ES-I3 (cell line): ENCODE results near the gene ITGA7.

Experiments
- H3K36me3 ChIP-seq: 2 replicates; pipeline ENCODE4 v1.6.1; 2013; ENCODE audit warnings: mild to moderate bottlenecking, low read length, control low read depth, moderate library complexity; ENCODE audit not compliant: insufficient read depth
- H3K4me1 ChIP-seq: 2 replicates; pipeline ENCODE4 v1.6.1; 2013; ENCODE audit warnings: mild to moderate bottlenecking, control low read depth, low read length; ENCODE audit not compliant: insufficient read depth
- H3K9ac ChIP-seq: 2 replicates; pipeline ENCODE4 v1.6.1; 2013; ENCODE audit warnings: low read depth, mild to moderate bottlenecking, low read length, moderate library complexity
- H3K9me3 ChIP-seq: 2 replicates; pipeline ENCODE4 v1.6.1; 2013; ENCODE audit warnings: mild to moderate bottlenecking, low read length, moderate library complexity; ENCODE audit not compliant: control insufficient read depth, insufficient read depth

Gene ITGA7, protein sequence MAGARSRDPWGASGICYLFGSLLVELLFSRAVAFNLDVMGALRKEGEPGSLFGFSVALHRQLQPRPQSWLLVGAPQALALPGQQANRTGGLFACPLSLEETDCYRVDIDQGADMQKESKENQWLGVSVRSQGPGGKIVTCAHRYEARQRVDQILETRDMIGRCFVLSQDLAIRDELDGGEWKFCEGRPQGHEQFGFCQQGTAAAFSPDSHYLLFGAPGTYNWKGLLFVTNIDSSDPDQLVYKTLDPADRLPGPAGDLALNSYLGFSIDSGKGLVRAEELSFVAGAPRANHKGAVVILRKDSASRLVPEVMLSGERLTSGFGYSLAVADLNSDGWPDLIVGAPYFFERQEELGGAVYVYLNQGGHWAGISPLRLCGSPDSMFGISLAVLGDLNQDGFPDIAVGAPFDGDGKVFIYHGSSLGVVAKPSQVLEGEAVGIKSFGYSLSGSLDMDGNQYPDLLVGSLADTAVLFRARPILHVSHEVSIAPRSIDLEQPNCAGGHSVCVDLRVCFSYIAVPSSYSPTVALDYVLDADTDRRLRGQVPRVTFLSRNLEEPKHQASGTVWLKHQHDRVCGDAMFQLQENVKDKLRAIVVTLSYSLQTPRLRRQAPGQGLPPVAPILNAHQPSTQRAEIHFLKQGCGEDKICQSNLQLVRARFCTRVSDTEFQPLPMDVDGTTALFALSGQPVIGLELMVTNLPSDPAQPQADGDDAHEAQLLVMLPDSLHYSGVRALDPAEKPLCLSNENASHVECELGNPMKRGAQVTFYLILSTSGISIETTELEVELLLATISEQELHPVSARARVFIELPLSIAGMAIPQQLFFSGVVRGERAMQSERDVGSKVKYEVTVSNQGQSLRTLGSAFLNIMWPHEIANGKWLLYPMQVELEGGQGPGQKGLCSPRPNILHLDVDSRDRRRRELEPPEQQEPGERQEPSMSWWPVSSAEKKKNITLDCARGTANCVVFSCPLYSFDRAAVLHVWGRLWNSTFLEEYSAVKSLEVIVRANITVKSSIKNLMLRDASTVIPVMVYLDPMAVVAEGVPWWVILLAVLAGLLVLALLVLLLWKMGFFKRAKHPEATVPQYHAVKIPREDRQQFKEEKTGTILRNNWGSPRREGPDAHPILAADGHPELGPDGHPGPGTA

DNA sequence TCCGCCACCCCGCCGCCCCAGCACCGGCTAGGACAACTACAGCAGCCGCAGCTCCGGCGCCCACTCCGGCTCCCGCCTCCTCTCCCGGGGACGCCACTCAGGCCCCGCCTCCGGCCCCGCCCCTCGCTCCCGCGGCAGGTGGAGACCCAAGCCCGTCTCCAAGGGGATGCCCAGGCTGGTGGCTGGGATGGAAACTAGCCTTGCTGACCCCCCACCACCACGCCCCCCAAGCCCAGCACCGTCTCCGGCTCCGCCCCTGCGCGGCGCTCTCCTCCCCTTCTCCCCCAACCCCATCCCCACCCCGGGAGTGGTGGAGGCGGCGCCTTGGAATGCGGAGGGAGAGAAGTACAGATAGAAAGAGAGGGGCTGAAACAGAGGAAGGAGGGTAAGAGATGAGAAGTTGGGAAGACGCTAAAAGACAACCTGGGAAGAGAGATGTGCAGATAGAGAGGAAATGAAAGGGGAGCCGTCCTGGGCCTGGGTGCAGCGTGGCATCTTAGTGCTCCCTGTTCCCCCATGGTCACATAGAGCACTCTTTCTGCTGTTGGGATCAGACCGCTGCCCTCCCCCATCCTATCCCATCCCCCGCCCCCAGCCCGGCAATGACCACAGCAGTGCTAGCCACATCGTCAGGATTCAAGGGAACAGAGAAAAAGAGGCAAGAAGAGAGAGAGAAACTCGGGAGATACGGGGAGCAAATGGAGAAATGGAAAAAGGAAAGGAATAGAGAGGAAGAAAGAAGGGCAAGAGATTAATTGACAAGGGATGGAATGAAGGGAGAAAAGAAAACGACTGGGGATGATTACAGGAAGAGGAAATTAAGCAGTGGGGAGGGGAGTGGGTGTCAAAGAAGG, at the start of gene ITGA7:
ITGA7 (minus strand) TSS at position 64 of the 854 bp plus-strand sequence. CDS start 222 bp downstream, outside the sequence.
- Histone ChIP-seq H3K4me1 (no peaks in the 10 kb centered on the region), H3K9ac (peak within 1 kb of the TSS; percentile 75), H3K36me3 (no peaks in the 10 kb centered on the region), H3K9me3 (no peaks in the 10 kb centered on the region)

DNA sequence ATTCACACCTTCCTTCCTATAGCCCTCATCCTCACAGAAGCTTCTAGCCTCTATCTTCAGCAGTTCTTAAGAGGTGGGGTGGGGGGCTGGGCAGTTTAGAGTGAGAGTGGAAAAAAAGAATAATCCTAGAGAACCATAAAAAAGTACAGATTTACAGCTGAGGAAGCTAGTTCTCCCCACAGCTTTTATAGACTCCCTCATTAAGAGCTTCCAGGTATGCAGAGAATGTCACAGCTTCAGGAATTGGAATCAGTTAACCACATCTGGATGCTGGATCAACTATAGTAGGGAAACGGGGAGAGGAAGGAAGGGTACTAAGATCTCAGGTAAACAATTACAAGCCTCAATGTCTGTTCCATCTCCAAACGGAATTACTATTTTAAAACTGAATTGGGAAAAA, 47.5 kb upstream of the ITGA7 start:
- peaks cover 29% of the 10 kb centered on the region for H3K36me3 ChIP-seq
- H3K4me1 ChIP-seq, result no peaks in the 10 kb centered on the region; the same call in 1 of the 2 replicates
- no peak overlapping the region for H3K9ac ChIP-seq
- no peaks in the 10 kb centered on the region for H3K9me3 ChIP-seq

DNA sequence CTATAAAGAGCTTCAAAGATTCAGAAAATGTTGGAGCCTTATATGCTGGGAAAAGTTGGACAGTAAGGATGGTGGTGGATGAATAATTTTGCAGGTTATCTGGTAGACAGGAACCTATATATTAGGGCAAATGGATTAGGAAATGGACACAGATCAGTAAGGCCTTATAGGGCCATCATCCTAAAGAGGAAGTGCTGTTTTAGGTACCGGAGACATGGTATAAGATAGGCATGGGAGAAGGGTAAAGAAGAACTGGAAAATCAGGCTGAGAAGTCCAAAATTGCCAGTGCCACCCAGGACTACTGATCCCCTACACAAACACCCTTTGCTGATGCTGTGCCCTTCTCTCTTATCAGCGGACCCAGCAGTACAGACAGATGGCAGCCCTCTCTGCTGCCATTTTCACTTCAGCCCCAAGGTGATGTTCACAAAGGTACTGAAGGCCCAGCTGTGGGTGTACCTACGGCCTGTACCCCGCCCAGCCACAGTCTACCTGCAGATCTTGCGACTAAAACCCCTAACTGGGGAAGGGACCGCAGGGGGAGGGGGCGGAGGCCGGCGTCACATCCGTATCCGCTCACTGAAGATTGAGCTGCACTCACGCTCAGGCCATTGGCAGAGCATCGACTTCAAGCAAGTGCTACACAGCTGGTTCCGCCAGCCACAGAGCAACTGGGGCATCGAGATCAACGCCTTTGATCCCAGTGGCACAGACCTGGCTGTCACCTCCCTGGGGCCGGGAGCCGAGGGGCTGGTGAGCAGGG, 40.7 kb upstream of the ITGA7 start:
- Histone ChIP-seq H3K4me1 (peaks cover 24% of the 10 kb centered on the region), H3K9ac (no peak overlapping the region), H3K9me3 (no peaks in the 10 kb centered on the region), H3K36me3 (peaks cover 11% of the 10 kb centered on the region; the same call in 1 of the 2 replicates)

DNA sequence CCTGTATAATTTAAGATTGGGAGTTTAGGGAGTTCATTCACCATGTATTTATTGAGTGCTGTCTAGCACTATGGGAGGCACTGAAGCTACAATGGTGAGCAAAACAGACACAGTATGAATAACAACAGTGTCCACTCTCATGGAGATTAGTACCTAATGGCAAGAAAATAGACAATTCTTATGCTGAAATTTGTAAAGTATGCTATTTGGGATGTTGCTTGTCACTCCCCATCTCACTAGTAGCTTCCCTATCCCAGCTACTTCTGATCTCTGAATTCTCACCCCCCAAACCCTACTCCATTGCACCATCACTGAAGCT, 39.2 kb upstream of the ITGA7 start:
- H3K36me3 ChIP-seq, result 0 out of 2 replicates have a peak, but pooled peaks cover 3% of the 10 kb centered on the region
- H3K9ac ChIP-seq, result no peak overlapping the region
- H3K9me3 ChIP-seq, result no peaks in the 10 kb centered on the region
- peaks cover 28% of the 10 kb centered on the region for H3K4me1 ChIP-seq

DNA sequence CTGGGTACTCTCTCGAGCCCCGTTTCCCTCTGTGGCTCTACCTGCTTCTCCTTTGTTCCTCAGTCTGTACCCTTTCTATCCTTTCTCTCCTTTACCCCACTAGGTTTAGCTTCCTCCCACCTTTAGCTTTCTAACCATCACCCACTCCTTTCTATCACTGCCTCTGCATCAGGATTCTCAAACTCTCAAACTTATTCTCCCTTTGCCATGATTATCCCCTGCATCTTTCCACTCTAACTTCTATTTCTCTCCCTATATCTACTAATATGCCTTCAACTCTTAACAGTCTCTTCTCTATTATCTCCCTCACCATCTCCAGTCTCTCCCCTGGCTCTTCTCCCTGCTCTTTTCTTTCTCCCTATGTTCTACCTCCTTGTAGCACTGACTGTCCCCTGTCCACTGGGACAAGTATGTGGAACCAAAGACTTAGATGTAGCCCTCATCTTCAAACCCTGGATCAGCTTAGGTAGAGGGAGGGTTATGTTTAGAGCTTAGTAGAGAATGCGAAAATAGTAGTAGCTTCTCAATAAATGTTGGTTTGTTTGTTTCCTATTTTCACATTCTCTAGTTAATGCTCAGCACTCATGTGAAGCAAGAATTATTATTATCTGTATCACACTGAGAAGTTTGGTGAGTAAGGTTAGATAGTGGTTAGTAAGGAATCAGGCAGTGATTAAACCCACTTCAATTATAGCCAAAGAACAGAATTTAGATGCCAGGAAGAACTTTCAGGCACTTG, 38.6 kb upstream of the ITGA7 start:
- Histone ChIP-seq H3K36me3 (no peaks in the 10 kb centered on the region), H3K9ac (peak overlapping the region; percentile 50), H3K9me3 (no peaks in the 10 kb centered on the region), H3K4me1 (peaks cover 29% of the 10 kb centered on the region)

DNA sequence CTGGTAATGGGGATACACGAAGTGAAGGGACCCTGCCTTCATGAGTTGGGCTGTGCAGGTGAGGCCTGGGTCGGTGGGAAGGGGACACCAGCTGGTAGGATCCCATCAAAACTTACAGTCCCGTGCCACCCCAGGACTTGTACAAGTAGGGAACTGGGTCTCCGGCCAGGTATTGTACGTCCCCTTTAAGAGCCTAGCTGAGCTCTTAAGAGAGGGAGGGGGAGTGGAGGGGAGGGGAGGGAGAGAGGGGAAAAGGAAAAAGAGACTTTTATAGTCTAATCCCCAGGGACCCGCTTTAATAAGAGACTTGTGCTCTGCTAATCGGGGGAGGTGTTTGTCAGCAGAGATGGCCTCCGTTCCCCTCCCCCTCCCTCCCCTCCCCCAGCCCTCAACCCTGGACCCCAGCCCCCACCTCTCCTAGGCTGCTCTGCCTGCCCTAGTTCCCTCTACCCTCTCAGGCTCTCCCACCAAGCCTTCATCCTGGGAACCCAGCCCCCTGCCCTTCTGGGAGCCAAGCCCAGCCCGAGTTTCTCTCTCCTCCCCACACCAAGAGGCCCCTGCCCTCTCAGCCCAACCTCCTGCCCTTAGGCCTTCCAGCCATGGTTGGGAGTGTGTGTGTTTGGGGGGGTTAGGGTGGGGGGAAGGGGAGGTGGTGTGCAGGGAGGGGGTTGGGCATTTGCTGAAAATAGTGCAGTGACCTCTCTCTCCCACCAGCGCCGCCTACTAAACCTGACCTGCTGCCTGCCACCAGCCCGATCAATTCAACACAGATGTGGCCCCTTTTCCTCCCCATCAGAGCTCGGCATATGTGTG, 37.9 kb upstream of the ITGA7 start:
- H3K36me3 ChIP-seq, result no peaks in the 10 kb centered on the region
- H3K4me1 ChIP-seq, result peaks cover 29% of the 10 kb centered on the region
- peak overlapping the region; percentile 50 for H3K9ac ChIP-seq
- no peaks in the 10 kb centered on the region for H3K9me3 ChIP-seq

DNA sequence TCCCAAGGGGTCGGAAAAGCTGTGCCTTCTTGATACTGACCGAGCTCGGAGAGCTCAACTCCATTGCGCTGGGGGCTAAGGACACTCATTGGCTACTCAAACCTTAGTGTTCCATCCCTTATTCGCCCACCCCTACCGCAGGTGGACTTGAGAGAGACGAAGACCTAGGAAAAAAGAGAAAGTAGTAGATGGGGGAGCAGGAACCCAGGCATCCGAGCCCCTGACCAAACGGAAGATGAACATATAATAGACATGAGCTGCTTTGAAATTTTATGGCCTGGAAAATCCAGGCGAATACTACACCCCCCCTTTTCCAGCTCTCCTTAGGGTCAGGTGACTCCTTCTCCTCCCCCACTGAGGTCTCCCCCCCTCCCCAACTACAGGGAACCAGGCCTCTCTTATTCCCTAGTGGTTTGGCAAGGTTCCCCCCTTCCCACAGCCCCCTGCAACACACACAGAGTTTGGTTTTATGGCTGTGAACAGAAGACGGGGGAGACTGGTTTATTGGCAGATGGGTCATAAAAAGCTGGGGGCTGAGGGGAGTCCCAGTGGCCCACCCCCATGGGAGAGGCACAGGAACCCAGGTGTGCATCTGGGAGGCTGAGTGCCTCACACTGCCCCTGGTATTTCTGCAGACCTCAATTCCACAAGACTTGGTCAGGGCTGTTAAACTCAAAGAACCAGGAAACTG, 36.8 kb upstream of the ITGA7 start:
- peak overlapping the region; percentile 74; the same call in 1 of the 2 replicates for H3K9ac ChIP-seq
- no peaks in the 10 kb centered on the region for H3K36me3 ChIP-seq
- peaks cover 29% of the 10 kb centered on the region for H3K4me1 ChIP-seq
- H3K9me3 ChIP-seq, result no peaks in the 10 kb centered on the region

DNA sequence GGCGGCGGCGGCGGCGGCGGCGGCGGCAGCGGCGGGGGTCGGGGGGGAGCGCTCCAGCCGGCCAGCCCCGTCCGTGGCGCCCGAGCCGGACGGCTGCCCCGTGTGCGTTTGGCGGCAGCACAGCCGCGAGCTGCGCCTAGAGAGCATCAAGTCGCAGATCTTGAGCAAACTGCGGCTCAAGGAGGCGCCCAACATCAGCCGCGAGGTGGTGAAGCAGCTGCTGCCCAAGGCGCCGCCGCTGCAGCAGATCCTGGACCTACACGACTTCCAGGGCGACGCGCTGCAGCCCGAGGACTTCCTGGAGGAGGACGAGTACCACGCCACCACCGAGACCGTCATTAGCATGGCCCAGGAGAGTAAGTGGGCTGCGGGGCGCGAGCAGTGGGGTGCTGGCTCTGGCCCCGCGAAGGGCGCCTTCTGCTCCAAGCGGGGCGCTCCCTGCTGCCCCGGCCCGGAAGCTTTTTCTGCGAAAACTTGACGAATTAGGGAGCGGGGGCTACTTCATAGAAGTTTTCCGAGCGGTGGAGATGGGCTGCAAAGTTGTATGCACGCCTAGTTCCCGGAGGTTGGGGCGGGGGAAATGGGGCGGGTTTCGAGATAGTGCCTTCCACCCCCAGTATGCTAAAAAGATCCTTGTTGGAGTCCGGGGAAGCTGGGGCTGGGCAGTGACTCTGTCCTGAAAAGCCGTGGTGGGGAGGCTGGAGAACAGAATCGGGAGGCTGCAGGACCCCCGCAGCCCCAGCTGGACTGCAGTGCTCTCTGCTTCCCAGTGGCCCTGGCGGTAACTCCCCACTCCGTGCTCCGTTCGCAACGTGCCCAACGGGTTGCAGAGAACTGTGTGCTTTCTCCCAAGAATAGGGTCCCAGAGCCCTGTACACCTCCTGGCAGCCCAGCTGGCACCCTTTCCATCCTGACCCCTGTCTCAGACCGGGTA, 36.0 kb upstream of the ITGA7 start:
- H3K4me1 ChIP-seq, result peaks cover 29% of the 10 kb centered on the region
- no peaks in the 10 kb centered on the region for H3K36me3 ChIP-seq
- peak overlapping the region; percentile 74 for H3K9ac ChIP-seq
- H3K9me3 ChIP-seq, result no peaks in the 10 kb centered on the region

DNA sequence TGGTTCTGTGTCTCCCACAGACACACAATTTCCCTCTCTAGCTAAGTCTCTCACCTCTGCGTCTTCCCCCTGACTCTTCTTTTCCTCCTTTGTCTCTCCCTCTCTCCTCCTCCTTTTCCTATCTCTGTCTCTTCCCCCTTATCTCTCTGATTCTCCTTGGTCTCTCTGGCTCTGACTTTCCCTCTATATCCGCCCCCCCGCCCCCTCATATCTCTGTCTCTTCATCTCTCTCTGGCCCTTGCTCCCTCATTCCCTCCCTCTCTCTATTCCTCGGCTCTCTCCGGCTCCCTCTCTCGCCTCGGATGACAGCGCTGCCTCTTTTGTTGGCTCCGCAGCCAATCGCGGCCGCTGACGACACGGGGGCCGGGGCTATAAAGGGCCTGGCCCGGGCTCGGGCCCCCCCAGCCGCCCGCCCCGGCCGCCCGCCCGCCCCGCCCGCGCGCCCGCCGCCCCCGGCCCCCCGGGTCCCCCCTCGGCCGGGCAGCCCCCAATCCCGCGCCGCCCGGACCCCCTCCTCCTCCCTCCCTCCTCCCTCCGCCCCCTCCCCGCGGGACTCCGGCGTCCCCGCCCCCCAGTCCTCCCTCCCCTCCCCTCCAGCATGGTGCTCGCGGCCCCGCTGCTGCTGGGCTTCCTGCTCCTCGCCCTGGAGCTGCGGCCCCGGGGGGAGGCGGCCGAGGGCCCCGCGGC, 35.2 kb upstream of the ITGA7 start, which contains the start of gene GDF11:
GDF11 (plus strand) TSS at position 404 of the 687 bp plus-strand sequence; CDS start at position 599, 195 bp downstream.
- Histone ChIP-seq H3K9me3 (no peaks in the 10 kb centered on the region), H3K9ac (peak within 1 kb of the TSS; percentile 74), H3K4me1 (peaks cover 23% of the 10 kb centered on the region), H3K36me3 (no peaks in the 10 kb centered on the region)

DNA sequence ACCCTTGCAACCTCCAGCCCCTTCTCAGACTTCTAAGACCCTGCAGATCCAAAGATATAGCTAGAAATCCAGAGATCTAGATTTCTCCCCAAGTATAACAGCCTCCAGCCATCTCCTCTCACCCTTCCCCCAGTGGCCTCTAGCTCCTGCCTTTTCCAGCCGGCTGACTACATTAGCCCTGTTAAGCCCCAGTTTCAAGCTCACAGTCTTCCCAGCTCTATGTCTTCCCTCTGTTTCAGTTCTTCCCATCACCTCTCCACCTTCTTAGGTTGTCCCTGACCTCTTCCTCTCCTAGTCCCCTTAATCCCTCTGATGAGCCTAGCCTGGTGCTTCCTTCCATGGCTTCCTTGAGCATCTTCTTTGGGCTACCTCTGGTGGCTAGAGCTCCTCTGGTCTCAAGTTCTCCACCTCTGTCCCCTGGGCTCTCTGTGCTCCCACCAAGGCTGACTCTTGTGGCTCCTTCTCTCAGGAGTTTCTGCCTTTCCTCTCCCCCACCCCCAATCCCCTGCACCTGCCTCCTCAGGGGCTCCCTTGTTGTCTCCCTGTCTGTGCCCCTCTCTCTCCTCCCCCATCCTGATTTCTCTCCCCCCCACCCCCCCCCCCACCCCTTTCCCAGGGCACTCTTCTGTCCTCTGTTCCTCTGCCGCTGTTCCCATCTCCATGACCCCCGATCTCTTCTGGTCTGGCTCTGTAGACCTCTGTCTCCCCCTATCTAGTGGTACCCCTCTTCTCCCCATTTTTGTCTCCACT, 34.4 kb upstream of the ITGA7 start:
- peak overlapping the region; percentile 49; the same call in 1 of the 2 replicates for H3K9ac ChIP-seq
- H3K4me1 ChIP-seq, result peaks cover 16% of the 10 kb centered on the region
- H3K9me3 ChIP-seq, result no peaks in the 10 kb centered on the region
- H3K36me3 ChIP-seq, result no peaks in the 10 kb centered on the region
